DMS153 (cell line): ENCODE data around the gene CTNNA3.

Source experiments
- DNase-seq: peaks from one replicate; lab custom pipeline; 2025; lab: John Stamatoyannopoulos, UW

Gene CTNNA3

GRCh38 chr10:66071907-66072306 lies 1624.1 kb downstream of the CTNNA3 start:
- no peak for DNase-seq

DNA sequence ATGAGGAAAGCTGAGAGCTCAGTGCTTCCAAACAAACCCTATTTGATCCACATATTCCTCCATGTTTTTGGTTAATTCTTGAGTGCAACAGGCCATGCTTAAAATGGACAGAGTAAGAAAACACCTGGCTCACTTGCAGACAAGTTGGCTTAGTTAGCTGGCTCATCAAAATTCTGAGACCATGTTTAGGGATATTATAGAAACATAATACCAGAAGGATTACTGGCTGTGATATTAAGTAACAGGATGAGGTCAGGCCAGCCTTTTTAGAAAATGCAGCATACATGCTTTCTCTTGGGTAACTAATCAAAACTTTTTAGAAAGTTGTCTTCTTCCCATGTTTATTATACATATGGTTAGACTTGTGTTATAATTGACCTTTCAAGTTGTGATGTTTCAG lies 1637.4 kb downstream of the CTNNA3 start:
- DNase-seq = no peak

DNA sequence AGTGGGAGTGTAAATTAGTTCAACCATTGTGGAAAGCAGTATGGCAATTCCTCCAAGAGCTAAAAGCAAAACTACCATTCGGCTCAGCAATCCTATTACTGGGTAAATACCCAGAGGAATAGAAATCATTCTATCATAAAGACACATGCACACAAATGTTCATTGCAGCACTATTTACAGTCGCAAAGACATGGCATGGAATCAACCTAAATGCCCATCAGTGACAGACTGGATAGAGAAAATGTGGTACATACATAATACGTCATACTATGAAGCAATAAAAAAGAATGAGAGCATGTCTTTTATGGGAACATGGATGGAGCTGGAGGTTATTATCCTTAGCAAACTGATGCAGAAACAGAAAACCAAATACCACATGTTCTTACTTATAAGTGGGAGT lies 1646.7 kb downstream of the CTNNA3 start:
- DNase-seq = no peak

GRCh38 chr10:66045859-66046258 lies 1650.1 kb downstream of the CTNNA3 start:
- no peak for DNase-seq

- DNase-seq = no peak
Measured at GRCh38 chr10:66041771-66042170, 1654.2 kb downstream of the CTNNA3 start.

DNA sequence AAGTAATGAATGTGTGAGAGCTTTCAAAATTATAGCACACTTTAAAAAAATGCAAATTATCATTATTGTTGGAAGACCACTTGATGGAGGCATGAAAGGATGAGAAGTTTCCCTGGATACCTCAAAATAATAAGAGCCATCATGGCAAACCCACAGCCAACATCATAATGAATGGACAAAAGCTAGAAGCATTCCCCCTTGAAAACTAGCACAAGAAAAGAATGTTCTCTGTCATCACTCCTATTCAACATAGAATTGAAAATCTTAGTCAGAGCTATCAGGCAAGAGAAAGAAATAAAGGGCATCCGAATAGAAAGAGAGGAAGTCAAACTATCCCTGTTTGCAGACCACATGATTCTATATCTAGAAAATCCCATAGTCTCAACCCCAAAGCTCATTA lies 1657.4 kb downstream of the CTNNA3 start:
- DNase-seq = no peak

- DNase-seq = no peak
Measured at GRCh38 chr10:66026321-66026720, 1669.7 kb downstream of the CTNNA3 start.

GRCh38 chr10:66025186-66025585 lies 1670.8 kb downstream of the CTNNA3 start:
- no peak for DNase-seq

DNA sequence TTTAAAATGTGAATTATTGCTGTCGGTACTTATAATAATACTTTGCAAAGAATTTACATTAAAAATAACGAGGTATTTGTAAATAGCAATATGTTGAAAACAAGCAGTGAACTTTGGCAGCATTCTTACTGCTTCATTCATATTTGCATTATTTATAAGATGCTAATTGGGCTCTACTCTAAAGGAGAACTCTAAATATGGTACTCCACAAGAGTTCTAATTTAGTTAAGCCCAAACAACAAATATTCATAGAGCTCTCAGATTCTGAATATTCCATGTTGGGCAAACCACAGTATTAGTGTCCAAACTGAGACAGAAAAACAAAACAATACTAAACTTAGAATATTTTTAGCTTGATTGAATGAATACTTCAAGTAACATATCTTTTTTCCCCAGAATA lies 1674.6 kb downstream of the CTNNA3 start:
- no peak for DNase-seq

GRCh38 chr10:66008221-66008620 lies 1687.8 kb downstream of the CTNNA3 start:
- no peak for DNase-seq

GRCh38 chr10:66006411-66006810 lies 1689.6 kb downstream of the CTNNA3 start:
- DNase-seq = no peak

DNA sequence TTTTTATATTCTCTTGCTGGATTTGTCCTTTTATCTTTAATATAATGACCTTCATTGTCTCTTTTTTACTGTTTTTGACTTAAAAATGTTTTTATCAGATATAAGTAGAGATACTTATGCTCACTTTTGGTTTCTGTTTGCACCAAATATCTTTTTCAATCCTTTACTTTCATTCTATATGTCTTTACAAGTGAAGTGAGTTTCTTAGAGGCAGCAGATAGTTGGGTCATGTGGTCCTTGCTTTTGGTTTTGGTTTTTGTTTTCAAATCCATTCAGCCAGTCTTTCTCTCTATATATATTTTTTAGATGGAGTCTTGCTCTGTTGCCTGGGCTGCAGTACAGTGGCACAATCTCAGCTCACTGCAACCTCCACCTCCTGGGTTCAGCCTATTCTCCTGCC lies 1702.5 kb downstream of the CTNNA3 start:
- DNase-seq = no peak

DNA sequence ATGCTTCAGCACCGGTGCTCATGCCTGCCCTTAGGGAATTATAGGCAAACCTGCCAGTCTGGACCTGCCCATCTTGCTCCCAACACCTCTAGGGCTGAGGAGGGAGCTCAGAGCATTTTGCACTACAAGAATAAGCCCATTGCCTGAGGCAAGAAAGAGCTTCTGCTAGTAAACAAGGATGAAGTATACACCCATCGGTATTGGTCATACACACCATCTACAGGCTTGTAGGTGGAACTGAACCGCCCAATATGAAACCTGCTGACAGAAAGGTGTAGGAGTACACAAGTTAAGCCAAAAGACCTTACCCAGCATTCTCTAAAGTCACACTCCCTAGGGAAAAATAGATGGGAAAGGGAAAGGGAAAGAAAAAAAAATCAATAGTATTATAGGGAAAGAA lies 1727.1 kb downstream of the CTNNA3 start:
- no peak for DNase-seq

- DNase-seq = no peak
Measured at GRCh38 chr10:65968437-65968836, 1727.6 kb downstream of the CTNNA3 start.

GRCh38 chr10:65964205-65964604 lies 1731.8 kb downstream of the CTNNA3 start:
- DNase-seq = no peak

GRCh38 chr10:65952086-65952485 lies 1743.9 kb downstream of the CTNNA3 start:
- DNase-seq = no peak

DNA sequence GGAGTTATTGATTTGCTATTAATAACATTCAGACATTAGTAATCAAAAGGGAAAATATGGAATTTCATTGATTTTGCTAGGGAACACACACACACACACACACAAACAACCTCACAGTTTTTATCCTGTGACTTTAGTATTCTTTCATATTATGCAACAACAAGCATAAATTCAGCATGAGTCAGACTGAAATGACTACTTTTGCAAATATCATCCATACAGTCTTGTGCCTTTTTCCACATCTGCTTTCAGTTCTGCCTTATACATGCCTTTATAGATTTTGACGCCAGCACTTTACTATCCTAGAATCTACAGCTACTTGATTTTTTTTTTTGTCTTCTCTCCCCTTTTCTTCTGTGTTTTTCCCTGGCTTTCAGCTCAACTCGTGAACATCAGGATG lies 1745.9 kb downstream of the CTNNA3 start:
- DNase-seq = no peak

DNA sequence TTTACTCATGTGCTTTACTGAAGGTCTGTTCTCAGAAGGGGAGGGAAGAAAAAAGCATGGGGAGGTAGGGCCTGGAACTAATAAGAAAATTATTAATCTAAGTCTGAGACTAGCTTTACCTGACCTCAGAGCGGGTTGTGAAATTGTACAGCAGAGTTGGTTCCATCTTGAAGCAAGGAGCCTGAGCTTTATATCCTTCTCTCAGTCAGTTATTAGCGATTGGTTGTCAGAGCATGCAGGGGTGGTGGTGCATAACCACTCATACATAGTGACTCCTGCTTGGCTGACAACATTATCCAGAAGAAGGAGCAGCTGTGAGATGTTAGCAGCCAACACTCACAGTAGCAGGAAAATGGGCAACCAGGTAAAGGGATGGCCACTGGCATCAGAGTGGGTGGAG lies 1746.5 kb downstream of the CTNNA3 start:
- no peak for DNase-seq

GRCh38 chr10:65945061-65945460 lies 1750.9 kb downstream of the CTNNA3 start:
- no peak for DNase-seq

- no peak for DNase-seq
Measured at GRCh38 chr10:65943451-65943850, 1752.5 kb downstream of the CTNNA3 start.

GRCh38 chr10:65940816-65941662 lies 1755.0 kb downstream of the CTNNA3 start:
- no peak for DNase-seq

DNA sequence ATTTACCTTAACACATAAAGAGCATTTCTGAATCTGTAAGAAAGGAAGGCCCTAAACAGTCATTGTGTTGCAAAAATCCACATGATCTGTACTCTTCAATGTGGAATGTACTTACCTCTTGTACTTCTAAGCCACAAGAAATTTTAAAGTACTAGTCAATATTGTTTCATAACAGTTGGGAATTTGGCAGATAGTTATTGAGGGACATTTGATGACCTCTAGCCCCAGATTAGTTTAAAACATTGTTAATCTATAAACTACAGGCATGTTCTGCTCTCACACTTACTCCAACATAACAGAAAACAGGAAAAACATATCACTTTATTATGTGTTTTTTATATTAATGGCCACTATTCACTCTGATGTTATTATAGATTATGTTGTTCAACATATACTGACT lies 1755.9 kb downstream of the CTNNA3 start:
- no peak for DNase-seq

- DNase-seq = no peak
Measured at GRCh38 chr10:65931291-65932070, 1764.5 kb downstream of the CTNNA3 start.
